Measurements from ENCODE around the gene CA5A.
A peak's percentile ranks its signal among the peaks of the same experiment; 100 is the strongest.
"Not testable (repeated sequence)": the region's sequence is repeated elsewhere in the genome, so short reads cannot be mapped to it uniquely, and the experiment has no call there.

The CA5A gene

GRCh38 chr16:87947356-87948118, 11.2 kb upstream of the CA5A start:
- no peak for DNase-seq (ENCODE audit: low spot score)

GRCh38 chr16:87946596-87947347, 10.4 kb upstream of the CA5A start:
- no peak for DNase-seq (ENCODE audit: low spot score)

GRCh38 chr16:87945351-87946042, 9.2 kb upstream of the CA5A start:
- peak; percentile 34 for DNase-seq (ENCODE audit: low spot score)

- no peak for DNase-seq (ENCODE audit: low spot score)
Measured at GRCh38 chr16:87942680-87943079, 6.4 kb upstream of the CA5A start.

- DNase-seq (ENCODE audit: low spot score): no peak
Measured at GRCh38 chr16:87939562-87940423, 3.5 kb upstream of the CA5A start.

- DNase-seq (ENCODE audit: low spot score): no peak
Measured at GRCh38 chr16:87938412-87938949, 2.2 kb upstream of the CA5A start.

GRCh38 chr16:87937231-87937542, 858 bp upstream of the CA5A start:
- not testable (repeated sequence) for DNase-seq (ENCODE audit: low spot score)

GRCh38 chr16:87936016-87936374, 334 bp downstream of the CA5A start:
- not testable (repeated sequence) for DNase-seq (ENCODE audit: low spot score)

GRCh38 chr16:87934752-87935425, 1.4 kb downstream of the CA5A start:
- DNase-seq (ENCODE audit: low spot score): not testable (repeated sequence)

- DNase-seq (ENCODE audit: low spot score): no peak
Measured at GRCh38 chr16:87933140-87933495, 3.2 kb downstream of the CA5A start.

- DNase-seq (ENCODE audit: low spot score): not testable (repeated sequence)
Measured at GRCh38 chr16:87932475-87933139, 3.7 kb downstream of the CA5A start.

GRCh38 chr16:87931504-87931903, 4.8 kb downstream of the CA5A start:
- no peak for DNase-seq (ENCODE audit: low spot score)

GRCh38 chr16:87930456-87930855, 5.9 kb downstream of the CA5A start:
- peak; percentile 69 for DNase-seq (ENCODE audit: low spot score)

GRCh38 chr16:87929986-87930385, 6.3 kb downstream of the CA5A start:
- DNase-seq (ENCODE audit: low spot score): no peak

GRCh38 chr16:87927195-87927562, 9.2 kb downstream of the CA5A start:
- DNase-seq (ENCODE audit: low spot score): no peak

GRCh38 chr16:87926246-87927194, 9.8 kb downstream of the CA5A start:
- DNase-seq (ENCODE audit: low spot score): no peak

GRCh38 chr16:87924811-87925670, 11.3 kb downstream of the CA5A start:
- no peak for DNase-seq (ENCODE audit: low spot score)

- DNase-seq (ENCODE audit: low spot score): no peak
Measured at GRCh38 chr16:87924041-87924810, 12.1 kb downstream of the CA5A start.

Data from GM03348 (cell line).